Measurements from ENCODE around the gene TMEM219.

TMEM219 gene

DNA sequence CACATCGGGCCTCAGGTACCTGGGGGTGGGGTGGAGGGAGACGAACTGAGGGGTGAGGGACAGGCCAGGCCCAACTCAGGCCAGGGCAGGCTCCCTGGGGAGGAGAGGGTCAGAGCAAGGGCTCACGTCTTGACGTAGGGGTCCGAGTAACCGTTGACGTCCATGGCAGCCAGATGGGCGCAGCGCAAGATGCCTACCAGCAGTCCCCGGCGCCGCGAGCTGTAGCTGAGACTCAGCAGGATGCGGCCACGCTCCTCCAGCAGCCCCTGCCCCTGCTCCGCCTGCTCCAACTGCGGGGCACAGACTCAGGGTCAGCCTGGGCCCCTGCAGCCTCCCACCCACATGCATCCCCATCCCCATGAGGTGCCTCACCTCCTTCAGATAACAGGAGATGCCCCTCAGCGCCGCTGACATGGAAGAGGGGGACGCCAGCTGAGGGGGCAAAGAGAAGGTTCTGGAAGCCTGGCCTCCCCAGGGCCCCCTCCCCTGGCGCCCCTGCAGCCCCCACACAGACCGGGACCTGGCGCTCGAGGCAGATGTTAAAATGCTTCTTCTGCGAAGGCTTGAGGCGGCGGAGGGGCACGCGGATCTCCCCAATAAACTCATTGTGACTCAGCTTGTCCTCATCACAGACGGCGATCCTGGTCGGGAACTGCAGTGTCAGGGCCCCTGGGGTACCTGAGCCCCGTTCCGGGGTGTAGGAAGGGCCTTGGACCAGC, 44.9 kb downstream of the TMEM219 start:
- H2AFZ ChIP-seq (ENCODE audit: low read length), result no peak overlapping the region
- no peak overlapping the region for H3K4me3 ChIP-seq (ENCODE audit: low read length, poor library complexity, severe bottlenecking)
- no peak overlapping the region for H3K4me2 ChIP-seq (ENCODE audit: low read depth, low read length, poor library complexity, severe bottlenecking)
- H3K9ac ChIP-seq (ENCODE audit: low read depth, low read length, poor library complexity, severe bottlenecking), result no peak overlapping the region
- H4K20me1 ChIP-seq (ENCODE audit: insufficient read depth, low read length, poor library complexity, severe bottlenecking), result peaks cover 2% of the 10 kb centered on the region
- no peaks in the 10 kb centered on the region for H3F3A ChIP-seq (ENCODE audit: low read depth)
- no peaks in the 10 kb centered on the region for H3K9me3 ChIP-seq (ENCODE audit: insufficient read depth, low read depth, low read length)
- no peak for TF ChIP-seq EZH2phosphoT487 (IDR thresholded peaks at IDR 0.05; ENCODE audit: borderline replicate concordance)
- TF ChIP-seq, protein P1, sequence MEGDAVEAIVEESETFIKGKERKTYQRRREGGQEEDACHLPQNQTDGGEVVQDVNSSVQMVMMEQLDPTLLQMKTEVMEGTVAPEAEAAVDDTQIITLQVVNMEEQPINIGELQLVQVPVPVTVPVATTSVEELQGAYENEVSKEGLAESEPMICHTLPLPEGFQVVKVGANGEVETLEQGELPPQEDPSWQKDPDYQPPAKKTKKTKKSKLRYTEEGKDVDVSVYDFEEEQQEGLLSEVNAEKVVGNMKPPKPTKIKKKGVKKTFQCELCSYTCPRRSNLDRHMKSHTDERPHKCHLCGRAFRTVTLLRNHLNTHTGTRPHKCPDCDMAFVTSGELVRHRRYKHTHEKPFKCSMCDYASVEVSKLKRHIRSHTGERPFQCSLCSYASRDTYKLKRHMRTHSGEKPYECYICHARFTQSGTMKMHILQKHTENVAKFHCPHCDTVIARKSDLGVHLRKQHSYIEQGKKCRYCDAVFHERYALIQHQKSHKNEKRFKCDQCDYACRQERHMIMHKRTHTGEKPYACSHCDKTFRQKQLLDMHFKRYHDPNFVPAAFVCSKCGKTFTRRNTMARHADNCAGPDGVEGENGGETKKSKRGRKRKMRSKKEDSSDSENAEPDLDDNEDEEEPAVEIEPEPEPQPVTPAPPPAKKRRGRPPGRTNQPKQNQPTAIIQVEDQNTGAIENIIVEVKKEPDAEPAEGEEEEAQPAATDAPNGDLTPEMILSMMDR (conservative IDR thresholded peaks at IDR 0.05; ENCODE audit: low read length), result no peak
- no peaks in the 10 kb centered on the region for H3K79me2 ChIP-seq (ENCODE audit: insufficient read depth, low read length)
- H3K36me3 ChIP-seq (ENCODE audit: insufficient read depth, low read length), result no peaks in the 10 kb centered on the region
- H3K27me3 ChIP-seq (ENCODE audit: insufficient read depth, low read length, poor library complexity, severe bottlenecking), result no peaks in the 10 kb centered on the region
- no peaks in the 10 kb centered on the region for H3K9me2 ChIP-seq (replicated peaks; ENCODE audit: low read depth, low read length)
- no peaks in the 10 kb centered on the region for H3K4me1 ChIP-seq (ENCODE audit: insufficient read depth, low read length, poor library complexity, severe bottlenecking)

DNA sequence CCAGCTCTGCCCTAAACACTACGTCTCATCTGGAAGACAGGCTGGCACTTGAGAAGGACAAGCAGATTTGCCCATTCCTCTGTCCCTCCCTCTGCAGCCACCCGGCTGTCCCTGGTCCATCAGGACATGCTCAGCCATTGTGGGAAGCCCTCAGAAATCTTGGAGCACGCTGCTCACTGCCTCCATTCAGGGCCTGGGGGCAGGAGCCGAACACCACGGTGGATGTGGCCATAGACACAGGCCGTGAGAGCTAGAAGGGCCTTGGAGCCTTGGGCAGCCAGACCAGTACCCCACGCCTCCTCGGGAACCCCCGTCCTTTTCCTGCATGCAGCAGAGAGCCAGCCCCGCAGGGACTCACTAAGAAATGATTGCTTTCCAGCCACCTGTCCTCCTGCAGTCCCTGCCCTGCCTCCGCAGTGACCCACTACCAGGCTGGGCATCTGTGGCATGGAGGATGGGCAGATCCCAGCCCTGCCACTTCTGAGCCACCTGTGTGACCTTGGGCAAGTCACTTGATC, 45.6 kb downstream of the TMEM219 start:
- Histone ChIP-seq H3K4me1 (ENCODE audit: insufficient read depth, low read length, poor library complexity, severe bottlenecking) (no peaks in the 10 kb centered on the region), H3K9ac (ENCODE audit: low read depth, low read length, poor library complexity, severe bottlenecking) (no peak overlapping the region), H3K9me2 (replicated peaks; ENCODE audit: low read depth, low read length) (no peaks in the 10 kb centered on the region), H3K79me2 (ENCODE audit: insufficient read depth, low read length) (no peaks in the 10 kb centered on the region), H3F3A (ENCODE audit: low read depth) (no peaks in the 10 kb centered on the region), H3K36me3 (ENCODE audit: insufficient read depth, low read length) (no peaks in the 10 kb centered on the region), H4K20me1 (ENCODE audit: insufficient read depth, low read length, poor library complexity, severe bottlenecking) (peaks cover 2% of the 10 kb centered on the region), H3K27me3 (ENCODE audit: insufficient read depth, low read length, poor library complexity, severe bottlenecking) (no peaks in the 10 kb centered on the region), H3K9me3 (ENCODE audit: insufficient read depth, low read depth, low read length) (no peaks in the 10 kb centered on the region), H3K4me3 (ENCODE audit: low read length, poor library complexity, severe bottlenecking) (no peak overlapping the region), H3K4me2 (ENCODE audit: low read depth, low read length, poor library complexity, severe bottlenecking) (no peak overlapping the region), H2AFZ (ENCODE audit: low read length) (no peak overlapping the region)
- TF ChIP-seq, protein P1 (conservative IDR thresholded peaks at IDR 0.05; ENCODE audit: low read length), result no peak
- no peak for TF ChIP-seq EZH2phosphoT487 (IDR thresholded peaks at IDR 0.05; ENCODE audit: borderline replicate concordance)

DNA sequence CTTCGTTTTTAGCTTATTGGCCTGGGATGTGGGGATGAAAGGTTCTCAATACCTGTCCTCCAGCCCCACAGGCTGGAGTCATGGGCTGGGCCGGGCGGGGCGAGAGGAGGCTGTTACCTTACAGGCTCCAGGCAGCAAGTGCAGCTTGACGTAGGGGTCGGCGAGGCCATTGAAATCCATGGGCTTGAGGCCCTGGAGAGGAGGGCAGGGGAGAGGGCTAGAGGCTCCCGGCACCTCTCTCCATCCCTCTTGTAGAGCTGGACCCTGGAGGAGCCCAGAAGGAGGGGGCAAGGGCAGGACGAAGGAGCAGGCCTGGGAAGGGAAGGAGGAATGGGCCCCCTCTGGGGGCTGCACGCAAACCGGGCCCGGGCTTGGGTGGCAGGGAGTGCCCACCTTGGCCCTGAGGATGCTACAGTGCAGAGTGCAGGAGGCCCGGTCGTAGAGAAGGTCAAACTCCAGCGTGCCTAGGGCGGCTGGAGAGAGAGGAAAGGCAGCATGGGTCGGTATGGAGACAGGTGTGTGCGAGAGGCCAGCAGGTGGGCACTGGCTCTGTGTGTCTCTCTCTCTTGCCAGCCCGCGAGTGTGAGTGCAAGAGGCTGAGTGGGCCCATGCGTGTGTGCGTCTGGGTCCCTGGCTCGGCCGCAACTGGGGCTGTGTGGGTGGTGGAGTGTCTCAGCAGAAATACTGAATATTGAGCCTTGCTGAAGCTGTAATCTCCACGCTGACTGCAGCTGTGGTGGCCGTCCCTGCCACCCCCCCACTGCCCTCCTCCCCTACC, 47.4 kb downstream of the TMEM219 start:
- no peaks in the 10 kb centered on the region for H3K79me2 ChIP-seq (ENCODE audit: insufficient read depth, low read length)
- no peak overlapping the region for H3K4me3 ChIP-seq (ENCODE audit: low read length, poor library complexity, severe bottlenecking)
- H3K9ac ChIP-seq (ENCODE audit: low read depth, low read length, poor library complexity, severe bottlenecking), result no peak overlapping the region
- no peaks in the 10 kb centered on the region for H3K4me1 ChIP-seq (ENCODE audit: insufficient read depth, low read length, poor library complexity, severe bottlenecking)
- peaks cover 2% of the 10 kb centered on the region for H4K20me1 ChIP-seq (ENCODE audit: insufficient read depth, low read length, poor library complexity, severe bottlenecking)
- no peak for TF ChIP-seq EZH2phosphoT487 (IDR thresholded peaks at IDR 0.05; ENCODE audit: borderline replicate concordance)
- TF ChIP-seq, protein P1 (conservative IDR thresholded peaks at IDR 0.05; ENCODE audit: low read length), result no peak
- H3K27me3 ChIP-seq (ENCODE audit: insufficient read depth, low read length, poor library complexity, severe bottlenecking), result no peaks in the 10 kb centered on the region
- H2AFZ ChIP-seq (ENCODE audit: low read length), result no peak overlapping the region
- no peaks in the 10 kb centered on the region for H3F3A ChIP-seq (ENCODE audit: low read depth)
- no peaks in the 10 kb centered on the region for H3K9me2 ChIP-seq (replicated peaks; ENCODE audit: low read depth, low read length)
- H3K36me3 ChIP-seq (ENCODE audit: insufficient read depth, low read length), result no peaks in the 10 kb centered on the region
- no peak overlapping the region for H3K4me2 ChIP-seq (ENCODE audit: low read depth, low read length, poor library complexity, severe bottlenecking)
- H3K9me3 ChIP-seq (ENCODE audit: insufficient read depth, low read depth, low read length), result no peaks in the 10 kb centered on the region

Measured in Loucy (cell line).